Measurements from ENCODE around the gene CNTNAP2. TPM values are rescaled to one million over a fixed set of nuclear protein-coding genes. Genes with fewer than 3 reads are reported as not detected.
"Not testable (repeated sequence)": the region's sequence is repeated elsewhere in the genome, so short reads cannot be mapped to it uniquely, and the experiment has no call there.

Gene CNTNAP2
- total RNA-seq, 1 experiment from 2014 or later: 42.5 TPM

DNA sequence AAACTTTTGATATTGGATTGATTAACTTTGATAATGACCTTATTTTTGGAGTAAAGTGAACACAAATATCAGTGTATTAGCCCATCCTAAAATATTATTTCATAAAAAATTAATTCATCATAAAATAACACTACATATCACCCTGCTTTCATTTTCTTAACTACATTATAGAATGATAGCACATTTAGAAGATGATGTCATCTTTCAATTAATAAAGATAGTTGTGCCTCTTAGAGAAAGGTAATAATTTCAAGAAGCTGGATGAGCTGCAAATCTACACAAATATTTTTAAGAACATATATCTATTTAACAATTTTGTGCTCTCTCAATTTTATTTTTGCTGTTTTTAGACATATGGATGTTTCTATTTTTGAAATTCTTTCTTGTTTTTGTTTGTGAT lies 126.1 kb downstream of the CNTNAP2 start:
- POLR2A ChIA-PET: no interaction called here
- no peaks in the 10 kb centered on the region for H3K36me3 Mint-ChIP-seq (ENCODE audit: insufficient read depth, unreplicated experiment)
- no TSS peak for BruUV-seq (replicated peaks)

DNA sequence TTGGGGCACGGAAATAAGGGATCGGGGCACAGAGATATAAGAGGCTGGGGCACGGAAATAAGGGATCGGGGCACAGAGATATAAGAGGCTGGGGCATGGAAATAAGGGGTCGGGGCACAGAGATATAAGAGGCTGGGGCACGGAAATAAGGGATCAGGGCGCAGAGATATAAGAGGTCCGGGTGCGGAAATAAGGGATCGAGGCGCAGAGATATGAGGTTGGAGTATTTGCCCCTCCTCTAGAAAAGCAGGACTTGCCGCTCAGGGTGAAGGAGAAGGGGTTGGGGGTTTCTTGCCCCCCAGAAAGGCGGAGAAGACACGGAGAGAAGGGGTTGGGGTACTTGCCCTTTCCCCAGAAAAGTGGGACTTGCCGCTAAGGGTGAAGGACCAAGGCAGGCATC lies 131.4 kb downstream of the CNTNAP2 start:
- CTCF ChIA-PET; H3K4me1 Mint-ChIP-seq (ENCODE audit: low read depth, unreplicated experiment); BruUV-seq (replicated peaks); POLR2A ChIA-PET; H3K9me3 ChIP-seq; H3K36me3 ChIP-seq (ENCODE audit: control insufficient read depth, insufficient read depth, low read length); H3K27me3 ChIP-seq (replicated peaks; ENCODE audit: control insufficient read depth, insufficient read depth, low read length); H3K4me3 ChIP-seq (ENCODE audit: low read depth, low read length); H3K4me3 Mint-ChIP-seq (ENCODE audit: unreplicated experiment); intact Hi-C loops (cut with micrococcal nuclease; ENCODE audit: unreplicated experiment); H3K4me1 ChIP-seq; H3K27ac Mint-ChIP-seq (ENCODE audit: unreplicated experiment); DNase-seq; H3K9me3 Mint-ChIP-seq (ENCODE audit: unreplicated experiment); H3K36me3 Mint-ChIP-seq (ENCODE audit: insufficient read depth, unreplicated experiment): not testable (repeated sequence)
- peaks cover 29% of the 10 kb centered on the region for H3K27me3 Mint-ChIP-seq (ENCODE audit: insufficient read depth, unreplicated experiment)

More for the DNA sequence above, 126.1 kb downstream of the CNTNAP2 start:
- H3K27me3 ChIP-seq (replicated peaks; ENCODE audit: control insufficient read depth, insufficient read depth, low read length): no peaks in the 10 kb centered on the region
- H3K9me3 ChIP-seq: 0 out of 2 replicates have a peak, but pooled peaks cover 2% of the 10 kb centered on the region
- CTCF ChIA-PET: no interaction called here
- intact Hi-C loops (cut with micrococcal nuclease; ENCODE audit: unreplicated experiment): no loop called here
- no peaks in the 10 kb centered on the region for H3K4me1 ChIP-seq
- TF ChIP-seq, protein P1, sequence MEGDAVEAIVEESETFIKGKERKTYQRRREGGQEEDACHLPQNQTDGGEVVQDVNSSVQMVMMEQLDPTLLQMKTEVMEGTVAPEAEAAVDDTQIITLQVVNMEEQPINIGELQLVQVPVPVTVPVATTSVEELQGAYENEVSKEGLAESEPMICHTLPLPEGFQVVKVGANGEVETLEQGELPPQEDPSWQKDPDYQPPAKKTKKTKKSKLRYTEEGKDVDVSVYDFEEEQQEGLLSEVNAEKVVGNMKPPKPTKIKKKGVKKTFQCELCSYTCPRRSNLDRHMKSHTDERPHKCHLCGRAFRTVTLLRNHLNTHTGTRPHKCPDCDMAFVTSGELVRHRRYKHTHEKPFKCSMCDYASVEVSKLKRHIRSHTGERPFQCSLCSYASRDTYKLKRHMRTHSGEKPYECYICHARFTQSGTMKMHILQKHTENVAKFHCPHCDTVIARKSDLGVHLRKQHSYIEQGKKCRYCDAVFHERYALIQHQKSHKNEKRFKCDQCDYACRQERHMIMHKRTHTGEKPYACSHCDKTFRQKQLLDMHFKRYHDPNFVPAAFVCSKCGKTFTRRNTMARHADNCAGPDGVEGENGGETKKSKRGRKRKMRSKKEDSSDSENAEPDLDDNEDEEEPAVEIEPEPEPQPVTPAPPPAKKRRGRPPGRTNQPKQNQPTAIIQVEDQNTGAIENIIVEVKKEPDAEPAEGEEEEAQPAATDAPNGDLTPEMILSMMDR (IDR thresholded peaks at IDR 0.05; ENCODE audit: insufficient read depth in 1 of 2, low read depth in 1 of 2, low read length in 1 of 2, severe bottlenecking in 1 of 2, unreplicated experiment in 1 of 2): no peak
- H3K27ac Mint-ChIP-seq (ENCODE audit: unreplicated experiment): no peak overlapping the region
- no peak overlapping the region for H3K4me3 ChIP-seq (ENCODE audit: low read depth, low read length)
- H3K9me3 Mint-ChIP-seq (ENCODE audit: unreplicated experiment): no peaks in the 10 kb centered on the region
- no peaks in the 10 kb centered on the region for H3K36me3 ChIP-seq (ENCODE audit: control insufficient read depth, insufficient read depth, low read length)
- peaks cover 22% of the 10 kb centered on the region for H3K27me3 Mint-ChIP-seq (ENCODE audit: insufficient read depth, unreplicated experiment)
- H3K4me1 Mint-ChIP-seq (ENCODE audit: low read depth, unreplicated experiment): no peaks in the 10 kb centered on the region
- no peak for DNase-seq
- H3K4me3 Mint-ChIP-seq (ENCODE audit: unreplicated experiment): no peak overlapping the region

DNA sequence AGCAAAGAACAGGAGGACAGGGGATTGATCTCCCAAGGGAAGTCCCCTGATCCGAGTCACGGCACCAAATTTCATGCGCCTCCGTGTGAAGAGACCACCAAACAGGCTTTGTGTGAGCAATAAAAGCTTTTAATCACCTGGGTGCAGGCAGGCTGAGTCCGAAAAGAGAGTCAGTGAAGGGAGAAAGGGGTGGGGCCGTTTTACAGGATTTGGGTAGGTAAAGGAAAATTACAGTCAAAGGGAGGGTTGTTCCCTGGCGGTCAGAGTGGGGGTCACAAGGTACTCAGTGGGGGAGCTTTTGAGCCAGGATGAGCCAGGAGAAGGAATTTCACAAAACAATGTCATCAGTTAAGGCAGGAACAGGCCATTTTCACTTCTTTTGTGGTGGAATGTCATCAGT lies 132.1 kb downstream of the CNTNAP2 start:
- H3K4me1 ChIP-seq; H3K4me3 Mint-ChIP-seq (ENCODE audit: unreplicated experiment); H3K36me3 Mint-ChIP-seq (ENCODE audit: insufficient read depth, unreplicated experiment); CTCF ChIA-PET; H3K9me3 ChIP-seq; BruUV-seq (replicated peaks); H3K27ac Mint-ChIP-seq (ENCODE audit: unreplicated experiment); H3K9me3 Mint-ChIP-seq (ENCODE audit: unreplicated experiment); DNase-seq; intact Hi-C loops (cut with micrococcal nuclease; ENCODE audit: unreplicated experiment); H3K4me3 ChIP-seq (ENCODE audit: low read depth, low read length); H3K36me3 ChIP-seq (ENCODE audit: control insufficient read depth, insufficient read depth, low read length); POLR2A ChIA-PET; H3K4me1 Mint-ChIP-seq (ENCODE audit: low read depth, unreplicated experiment); H3K27me3 ChIP-seq (replicated peaks; ENCODE audit: control insufficient read depth, insufficient read depth, low read length): not testable (repeated sequence)
- H3K27me3 Mint-ChIP-seq (ENCODE audit: insufficient read depth, unreplicated experiment): peaks cover 29% of the 10 kb centered on the region

DNA sequence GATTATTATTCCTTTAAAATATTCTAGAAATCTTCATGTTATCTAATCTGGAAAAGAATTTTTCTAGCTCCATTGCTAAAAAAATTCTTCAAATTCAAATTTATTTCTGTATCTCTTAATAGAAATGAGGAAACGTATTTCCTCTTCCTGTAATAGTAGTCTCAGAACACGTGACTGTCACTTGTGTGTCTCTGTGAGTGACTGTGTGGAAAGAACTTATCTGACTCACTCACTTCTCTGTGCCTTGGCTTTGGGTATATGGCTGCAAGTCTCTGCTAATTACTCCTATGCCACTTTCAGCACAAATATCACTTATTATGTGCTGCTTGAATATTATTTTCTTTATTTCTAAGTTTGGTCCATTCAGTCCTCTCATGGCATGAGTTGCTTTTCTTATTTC lies 132.7 kb downstream of the CNTNAP2 start:
- Histone ChIP-seq H3K27me3 (replicated peaks; ENCODE audit: control insufficient read depth, insufficient read depth, low read length) (no peaks in the 10 kb centered on the region), H3K4me1 (no peaks in the 10 kb centered on the region), H3K9me3 (no peaks in the 10 kb centered on the region), H3K4me3 (ENCODE audit: low read depth, low read length) (no peak overlapping the region), H3K36me3 (ENCODE audit: control insufficient read depth, insufficient read depth, low read length) (no peaks in the 10 kb centered on the region)
- H3K4me3 Mint-ChIP-seq (ENCODE audit: unreplicated experiment): no peak overlapping the region
- H3K9me3 Mint-ChIP-seq (ENCODE audit: unreplicated experiment): no peaks in the 10 kb centered on the region
- DNase-seq: no peak
- no peak overlapping the region for H3K27ac Mint-ChIP-seq (ENCODE audit: unreplicated experiment)
- H3K36me3 Mint-ChIP-seq (ENCODE audit: insufficient read depth, unreplicated experiment): no peaks in the 10 kb centered on the region
- CTCF ChIA-PET: no interaction called here
- TF ChIP-seq, protein P1 (IDR thresholded peaks at IDR 0.05; ENCODE audit: insufficient read depth in 1 of 2, low read depth in 1 of 2, low read length in 1 of 2, severe bottlenecking in 1 of 2, unreplicated experiment in 1 of 2): no peak
- H3K27me3 Mint-ChIP-seq (ENCODE audit: insufficient read depth, unreplicated experiment): peaks cover 29% of the 10 kb centered on the region
- no peaks in the 10 kb centered on the region for H3K4me1 Mint-ChIP-seq (ENCODE audit: low read depth, unreplicated experiment)
- BruUV-seq (replicated peaks): no TSS peak
- intact Hi-C loops (cut with micrococcal nuclease; ENCODE audit: unreplicated experiment): no loop called here
- POLR2A ChIA-PET: no interaction called here

Measured in Caco-2 (cell line).